NCI-H526 treated with DMSO at 0.1 percent for 48 hours (cell line): Measurements from ENCODE around the gene BOD1.
A peak's percentile ranks its signal among the peaks of the same experiment; 100 is the strongest.

Experiments
- DNase-seq: peaks from one replicate; lab custom pipeline; 2025; lab: John Stamatoyannopoulos, UW

Gene BOD1

DNA sequence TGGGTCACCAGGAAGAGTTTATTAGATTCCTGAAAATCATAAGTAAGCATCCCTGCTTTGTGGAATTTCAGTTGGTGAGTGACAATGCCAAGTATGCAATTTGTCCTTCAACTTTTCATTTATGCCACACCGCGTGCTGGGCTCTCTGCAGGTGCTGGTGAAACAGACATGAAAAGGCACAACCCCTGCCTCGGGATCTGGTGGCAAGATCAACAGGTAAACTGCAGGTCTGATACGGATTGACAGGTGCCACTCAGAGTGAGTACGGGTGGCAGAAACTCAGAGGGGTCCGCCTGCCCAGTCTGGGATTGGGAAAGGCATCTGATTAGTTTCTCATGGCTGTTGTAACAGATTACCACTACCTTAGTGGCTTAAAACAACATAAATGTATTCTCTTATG lies 40.5 kb downstream of the BOD1 start:
- DNase-seq, result no peak

DNA sequence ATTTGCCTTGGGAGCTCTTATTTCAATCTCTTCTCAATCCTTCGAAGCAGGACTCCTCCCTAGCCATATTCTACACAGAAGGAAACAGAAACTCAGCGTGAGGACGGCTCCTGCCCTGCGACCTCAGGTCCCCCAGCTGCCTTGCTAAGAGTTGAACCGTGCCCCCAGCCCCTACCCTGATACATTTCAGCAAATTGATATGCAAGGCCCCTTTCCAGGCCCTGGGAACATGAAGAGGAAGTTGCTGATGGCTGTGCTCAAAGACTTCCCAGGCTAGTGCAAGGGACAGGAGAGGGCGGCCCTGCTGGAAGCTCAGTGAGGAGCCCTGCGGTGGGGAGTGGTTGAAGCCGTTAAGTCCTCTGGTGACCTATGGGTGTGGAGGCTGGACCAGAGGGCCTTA lies 41.5 kb downstream of the BOD1 start:
- no peak for DNase-seq

DNA sequence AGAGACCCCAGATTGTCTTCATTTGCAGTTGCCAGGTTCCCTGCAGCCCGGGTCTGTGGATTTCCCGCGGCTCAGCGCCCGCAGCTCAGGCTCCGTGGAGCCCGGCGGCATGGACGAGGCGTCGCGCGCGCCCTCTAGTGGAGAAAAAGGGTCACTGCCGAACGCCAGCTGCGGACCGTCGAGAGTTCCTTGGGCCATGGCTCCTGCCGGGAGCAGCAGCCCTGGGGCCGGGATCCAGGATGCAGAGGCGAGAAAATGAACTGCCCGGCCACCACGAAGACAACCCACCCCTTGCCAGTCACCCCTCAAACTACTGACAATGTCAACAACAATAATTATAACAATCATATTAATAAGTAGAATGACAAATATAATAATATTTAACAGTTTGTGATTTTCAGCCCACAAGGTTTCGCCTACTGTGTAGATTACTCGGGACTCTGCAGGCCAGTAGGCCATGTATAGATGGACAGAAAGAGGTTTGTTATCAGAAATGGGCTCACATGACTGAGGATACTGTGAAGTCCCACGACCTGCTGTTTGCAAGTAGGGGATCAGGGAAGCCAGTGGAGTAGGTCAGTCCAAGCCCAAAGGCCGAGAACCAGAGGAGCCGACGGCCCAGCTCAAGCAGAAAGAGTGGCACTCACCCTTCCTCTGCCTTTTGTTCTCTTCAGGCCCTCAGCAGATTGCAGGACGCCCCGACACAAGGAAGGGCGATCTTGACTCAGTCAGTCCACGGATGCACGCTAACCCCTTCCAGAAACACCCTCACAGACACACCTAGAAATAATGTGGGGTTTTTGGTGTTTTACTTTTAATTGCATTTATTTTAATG lies 43.1 kb downstream of the BOD1 start:
- peak; percentile 7 for DNase-seq

GRCh38 chr5:173572431-173573125 lies 43.9 kb downstream of the BOD1 start:
- DNase-seq, result no peak

DNA sequence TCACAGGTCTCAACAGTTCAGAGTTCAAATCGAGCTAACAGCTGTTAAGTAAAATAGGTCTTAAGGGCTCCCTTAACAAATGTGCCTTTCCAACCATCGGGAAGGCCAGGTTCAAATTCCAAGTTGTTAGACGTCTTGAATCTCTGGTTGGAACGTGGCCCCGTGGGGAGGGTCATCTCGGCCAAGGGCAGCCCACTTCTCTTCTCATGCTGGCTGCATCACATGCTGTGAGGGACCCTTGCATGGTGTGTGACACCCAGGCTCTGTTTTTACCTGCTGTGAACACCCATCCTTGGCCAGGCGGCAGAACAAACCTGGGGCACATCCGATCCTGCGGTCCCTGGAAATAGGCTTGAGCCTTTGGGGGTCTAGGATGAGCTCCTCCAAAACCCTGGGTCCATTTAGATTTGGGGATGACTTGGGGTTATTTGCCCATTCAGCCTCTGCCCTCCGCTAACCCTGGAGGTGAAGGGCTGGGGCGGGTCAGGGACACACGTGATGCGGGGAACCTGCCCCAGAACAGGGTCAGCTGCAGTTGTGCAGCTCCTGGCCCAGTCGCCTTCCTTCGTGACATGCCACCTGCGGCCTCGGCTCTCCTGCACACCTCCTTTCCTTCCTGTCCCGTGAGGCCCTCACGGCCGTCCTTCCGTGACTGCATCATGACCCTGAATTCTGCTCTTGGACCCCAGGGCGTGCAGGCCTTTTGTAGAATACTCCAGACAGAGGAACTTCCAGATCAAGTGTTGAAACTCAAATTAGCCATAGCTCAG lies 45.9 kb downstream of the BOD1 start:
- no peak for DNase-seq

DNA sequence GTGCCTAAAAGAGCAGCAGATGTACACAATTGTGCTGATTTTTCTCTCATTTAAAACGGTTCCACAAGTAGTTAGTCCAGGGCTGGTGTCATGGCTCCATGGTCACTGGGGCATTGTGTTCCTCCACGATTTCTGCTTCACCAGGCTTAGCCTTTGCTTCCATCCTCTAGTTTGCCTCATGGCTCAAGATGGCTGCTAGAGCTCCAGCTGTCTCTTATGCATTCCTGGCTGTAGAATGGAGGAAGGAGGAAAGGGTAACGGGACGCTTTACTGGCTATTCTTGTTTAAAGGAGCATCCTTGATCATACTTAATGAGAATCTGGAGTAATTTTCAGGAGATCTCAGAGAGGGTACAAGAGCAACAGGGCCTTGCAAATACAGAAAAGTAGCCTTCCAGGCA lies 47.7 kb downstream of the BOD1 start:
- DNase-seq, result no peak

- DNase-seq, result no peak
These were observed 48.3 kb downstream of the BOD1 start for GRCh38 chr5:173568128-173568527.

DNA sequence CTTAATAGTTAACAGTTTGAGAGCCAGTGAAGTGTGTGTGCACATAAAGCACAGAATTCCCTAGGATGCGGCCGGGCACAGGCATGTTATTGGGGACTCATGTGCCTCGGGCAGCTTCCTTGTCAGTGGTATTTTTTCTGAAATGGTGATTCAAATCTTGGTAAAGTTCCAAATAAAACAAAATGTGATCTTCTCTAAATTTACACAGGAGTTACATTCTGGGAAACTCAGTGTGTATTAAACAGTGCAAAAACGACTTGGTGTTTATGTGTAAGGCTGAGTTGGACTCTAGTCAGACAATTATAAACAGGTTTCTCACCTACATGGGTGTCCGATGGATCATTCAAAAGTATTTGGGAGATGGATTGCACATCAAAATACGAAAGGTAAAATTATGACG lies 48.9 kb downstream of the BOD1 start:
- DNase-seq, result no peak

DNA sequence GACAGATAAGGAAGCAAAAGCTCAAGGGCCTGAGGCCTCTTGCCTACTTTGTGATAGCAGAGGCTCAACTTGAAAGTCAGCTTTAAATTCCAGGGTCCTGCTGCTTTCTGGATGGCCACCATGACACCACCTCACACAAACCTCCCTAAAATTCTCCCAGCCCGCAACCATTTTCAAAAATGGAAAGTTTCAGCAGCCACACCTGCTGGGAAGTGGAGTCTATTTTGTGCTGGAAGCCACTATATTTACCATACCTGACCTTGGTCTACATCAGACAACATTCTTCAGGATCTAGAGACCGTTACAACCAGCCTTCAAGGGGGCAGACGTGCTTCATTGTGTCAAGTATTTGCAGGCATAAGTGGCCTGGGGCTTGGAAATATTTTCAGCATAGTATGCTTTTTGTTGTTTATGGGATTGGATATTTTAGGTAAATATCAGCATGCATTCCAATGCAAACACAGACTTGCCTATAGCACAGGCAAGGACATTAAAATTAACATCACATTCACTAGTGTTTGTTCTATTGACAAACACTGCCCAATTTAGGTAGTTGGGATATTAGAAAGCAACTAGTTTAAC lies 50.9 kb downstream of the BOD1 start:
- no peak for DNase-seq

DNA sequence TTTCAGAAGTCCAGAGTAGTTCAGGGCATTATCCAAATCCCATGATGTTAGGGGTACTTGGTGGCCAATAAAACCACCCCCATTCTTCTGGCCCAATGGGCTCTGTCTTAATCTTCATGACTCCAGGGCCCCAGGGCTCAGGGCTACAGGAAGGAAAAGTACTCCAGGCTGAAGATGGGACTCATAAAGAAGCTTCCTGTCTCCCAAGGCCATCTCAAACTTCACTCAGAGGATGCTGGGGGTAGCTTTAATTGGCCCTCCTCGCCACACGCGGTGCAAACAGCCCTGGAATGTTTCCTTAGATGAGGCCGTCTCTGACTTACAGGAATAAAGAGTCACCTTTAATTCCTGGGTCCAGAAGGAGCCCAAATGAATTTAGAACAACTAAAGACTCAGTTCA lies 52.3 kb downstream of the BOD1 start:
- no peak for DNase-seq

DNA sequence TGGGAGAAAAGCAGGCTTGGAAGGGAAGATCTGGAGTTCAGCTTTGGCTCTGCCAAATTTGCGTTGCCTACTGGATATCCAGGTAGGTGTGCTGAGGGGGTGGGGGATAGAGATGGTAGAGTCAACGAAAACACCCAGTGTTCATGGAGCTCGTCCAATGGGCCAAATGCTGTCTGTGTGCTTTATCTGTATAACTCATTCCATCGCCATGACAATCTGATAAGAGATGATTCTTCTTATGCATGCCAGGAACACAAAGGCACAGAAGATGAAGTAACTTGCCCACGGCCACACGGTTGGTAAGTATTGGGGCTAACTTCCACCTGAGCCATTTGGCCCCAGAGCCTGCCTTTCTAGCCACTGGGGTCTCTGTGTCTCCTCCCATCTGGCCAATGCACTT lies 53.2 kb downstream of the BOD1 start:
- no peak for DNase-seq

GRCh38 chr5:173562451-173562850 lies 54.0 kb downstream of the BOD1 start:
- DNase-seq, result no peak
